Measurements from ENCODE around the gene FOLR1.
"Not testable (repeated sequence)": the region's sequence is repeated elsewhere in the genome, so short reads cannot be mapped to it uniquely, and the experiment has no call there.

Gene FOLR1

DNA sequence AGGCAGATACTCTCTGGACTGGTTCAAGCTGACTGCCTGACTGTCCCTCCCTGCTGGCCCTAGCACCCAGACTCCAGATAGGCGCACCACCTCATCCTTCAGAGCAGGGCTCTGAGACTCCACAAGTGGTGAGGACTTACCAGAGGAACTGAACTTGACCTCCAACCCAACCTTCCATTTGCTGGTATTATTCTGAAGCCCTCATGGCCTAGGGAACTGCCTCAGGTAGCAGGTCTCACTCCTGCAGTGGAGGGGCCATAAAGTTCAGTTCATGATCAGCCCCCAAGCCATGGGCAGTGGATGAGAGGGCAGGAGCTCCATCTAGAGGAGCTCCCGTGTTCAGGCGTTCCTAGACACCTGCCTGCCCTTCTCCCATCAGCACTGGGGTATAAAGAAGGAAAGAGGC, 10.4 kb upstream of the FOLR1 start:
- DNase-seq (ENCODE audit: low read depth): not testable (repeated sequence)

DNA sequence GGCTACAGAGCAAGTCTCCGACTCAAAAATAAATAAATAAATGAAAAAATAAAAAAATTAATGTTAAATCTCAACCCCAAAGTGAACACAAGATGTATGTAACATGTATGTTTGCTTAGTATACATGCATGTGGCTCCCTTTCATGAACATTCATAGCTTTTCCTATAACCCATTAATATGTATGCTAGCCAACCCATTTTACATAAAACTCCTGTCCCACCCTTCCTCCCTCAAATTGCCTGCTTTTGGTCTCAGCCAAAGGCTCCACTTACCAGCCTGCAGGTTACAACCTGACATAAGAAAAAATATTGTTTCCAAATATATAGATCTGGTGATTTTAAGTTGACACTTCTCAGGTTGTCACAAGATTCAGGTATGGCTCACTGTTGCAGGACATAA, 3.7 kb upstream of the FOLR1 start:
- no peak for DNase-seq (ENCODE audit: low read depth)

DNA sequence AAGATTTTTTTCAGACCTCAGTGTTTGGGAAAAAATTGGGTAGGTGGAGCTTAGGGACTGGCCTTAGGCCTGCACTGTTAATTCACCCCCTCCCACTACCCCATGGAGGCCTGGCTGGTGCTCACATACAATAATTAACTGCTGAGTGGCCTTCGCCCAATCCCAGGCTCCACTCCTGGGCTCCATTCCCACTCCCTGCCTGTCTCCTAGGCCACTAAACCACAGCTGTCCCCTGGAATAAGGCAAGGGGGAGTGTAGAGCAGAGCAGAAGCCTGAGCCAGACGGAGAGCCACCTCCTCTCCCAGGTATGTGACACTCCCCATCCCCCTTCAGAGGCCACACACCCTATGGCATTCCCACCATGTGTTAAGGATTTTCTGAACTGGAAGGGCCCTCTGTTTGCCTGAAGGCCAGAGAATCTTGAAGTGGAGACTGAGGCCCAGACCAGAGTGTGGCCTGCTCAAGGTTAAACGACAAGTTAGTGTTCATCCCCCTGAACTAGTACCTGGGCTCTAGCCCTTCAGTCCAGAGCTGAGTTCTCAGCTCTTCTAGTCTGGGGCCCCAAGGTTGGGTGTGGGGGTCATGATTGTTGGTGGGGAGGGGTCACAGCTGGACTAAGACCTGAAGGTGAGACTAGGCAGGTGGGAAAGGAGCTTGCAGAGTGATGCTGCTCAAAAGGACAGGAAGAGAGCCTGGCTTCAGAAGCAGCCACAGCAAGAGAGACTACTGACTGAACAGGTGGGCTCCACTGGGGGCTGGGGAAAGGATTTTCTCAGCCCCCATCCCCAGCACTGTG, 2.3 kb upstream of the FOLR1 start:
- DNase-seq (ENCODE audit: low read depth): no peak

GRCh38 chr11:72190631-72191071, 1.3 kb upstream of the FOLR1 start:
- no peak for DNase-seq (ENCODE audit: low read depth)

- no peak for DNase-seq (ENCODE audit: low read depth)
These were observed 3.8 kb downstream of the FOLR1 start for GRCh38 chr11:72195518-72196270.

GRCh38 chr11:72201445-72201844, 9.5 kb downstream of the FOLR1 start:
- not testable (repeated sequence) for DNase-seq (ENCODE audit: low read depth)

DNA sequence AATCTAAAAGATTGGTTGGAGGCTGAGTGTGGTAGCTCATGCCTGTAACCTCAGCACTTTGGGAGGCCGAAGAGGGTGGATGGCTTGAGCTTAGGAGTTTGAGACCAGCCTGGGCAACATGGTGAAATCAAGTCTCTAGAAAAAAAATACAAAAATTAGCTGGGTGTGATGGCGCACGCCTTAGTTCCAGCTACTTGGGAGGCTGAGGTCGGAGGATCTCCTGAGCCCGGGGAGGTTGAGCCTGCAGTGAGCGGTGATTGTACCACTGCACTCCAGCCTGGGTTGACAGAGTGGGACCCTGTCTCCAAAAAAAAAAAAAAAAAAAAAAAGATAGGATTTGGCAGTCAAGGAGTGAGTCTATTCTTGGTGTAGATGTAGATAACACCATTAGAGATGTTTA, 10.6 kb downstream of the FOLR1 start:
- DNase-seq (ENCODE audit: low read depth): no peak

- DNase-seq (ENCODE audit: low read depth): no peak
These were observed 11.2 kb downstream of the FOLR1 start for GRCh38 chr11:72203163-72203562.

- DNase-seq (ENCODE audit: low read depth): no peak
These were observed 12.9 kb downstream of the FOLR1 start for GRCh38 chr11:72204886-72205285.

DNA sequence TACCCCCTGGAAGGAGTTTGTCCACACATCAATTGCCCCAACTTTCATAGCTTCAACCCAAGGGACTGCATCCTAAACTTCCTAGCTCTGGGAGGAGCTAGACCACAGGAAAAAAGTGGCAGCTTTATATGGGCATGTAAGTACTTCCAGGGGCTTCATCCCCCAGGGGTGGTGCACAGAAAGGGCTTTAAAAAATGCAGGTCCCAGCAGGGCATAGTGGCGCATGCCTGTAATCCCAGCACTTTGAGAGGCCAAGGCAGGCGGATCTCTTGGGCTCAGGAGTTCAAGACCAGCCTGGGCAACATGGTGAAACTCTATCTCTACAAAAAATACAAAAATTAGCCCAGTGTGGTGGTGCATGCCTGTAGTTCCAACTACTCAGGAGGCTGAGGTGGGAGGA, 14.9 kb downstream of the FOLR1 start:
- DNase-seq (ENCODE audit: low read depth): not testable (repeated sequence)

- DNase-seq (ENCODE audit: low read depth): no peak
These were observed 16.3 kb downstream of the FOLR1 start for GRCh38 chr11:72208281-72208680.

DNA sequence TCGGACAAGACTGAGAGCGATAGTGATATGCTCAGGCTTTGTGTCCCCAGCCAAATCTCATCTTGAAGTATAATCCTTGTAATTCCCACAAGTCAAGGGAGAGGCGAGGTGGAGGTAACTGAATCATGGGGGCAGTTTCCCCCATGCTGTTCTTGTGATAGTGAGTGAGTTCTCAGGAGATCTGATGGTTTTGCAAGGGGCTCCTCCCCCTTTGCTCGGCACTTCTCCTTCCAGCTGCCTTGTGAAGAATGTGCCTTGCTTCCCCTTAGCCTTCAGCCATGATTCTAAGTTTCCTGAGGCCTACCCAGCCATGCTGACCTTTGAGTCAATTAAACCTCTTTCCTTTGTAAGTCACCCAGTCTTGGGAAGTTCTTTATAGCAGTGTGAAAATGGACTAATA, 17.2 kb downstream of the FOLR1 start:
- DNase-seq (ENCODE audit: low read depth): no peak

DNA sequence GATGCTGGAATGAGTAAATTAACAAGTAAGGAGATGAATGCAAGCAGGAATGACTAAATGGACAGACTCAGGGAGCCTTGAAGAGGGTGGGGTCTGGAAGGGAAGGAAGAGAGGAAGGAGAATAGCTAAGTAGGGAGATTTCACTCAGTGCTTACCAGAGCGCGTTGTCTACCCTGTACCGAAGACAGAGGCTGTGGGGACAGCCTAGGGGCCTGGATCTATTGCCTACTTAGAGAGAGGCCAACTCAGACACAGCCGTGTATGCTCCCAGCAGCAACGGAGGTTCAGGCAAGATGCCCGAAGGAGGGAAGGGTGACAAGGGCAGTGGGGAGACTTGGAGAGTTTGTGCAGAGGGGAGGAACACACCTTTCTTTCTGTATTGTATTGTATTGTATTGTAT, 24.7 kb downstream of the FOLR1 start, which contains the start of gene FOLR2:
Gene FOLR2 (plus strand): TSS at position 157 of the 400 bp plus-strand sequence. CDS start 1,791 bp downstream, outside the sequence.
- no peak for DNase-seq (ENCODE audit: low read depth)

DNA sequence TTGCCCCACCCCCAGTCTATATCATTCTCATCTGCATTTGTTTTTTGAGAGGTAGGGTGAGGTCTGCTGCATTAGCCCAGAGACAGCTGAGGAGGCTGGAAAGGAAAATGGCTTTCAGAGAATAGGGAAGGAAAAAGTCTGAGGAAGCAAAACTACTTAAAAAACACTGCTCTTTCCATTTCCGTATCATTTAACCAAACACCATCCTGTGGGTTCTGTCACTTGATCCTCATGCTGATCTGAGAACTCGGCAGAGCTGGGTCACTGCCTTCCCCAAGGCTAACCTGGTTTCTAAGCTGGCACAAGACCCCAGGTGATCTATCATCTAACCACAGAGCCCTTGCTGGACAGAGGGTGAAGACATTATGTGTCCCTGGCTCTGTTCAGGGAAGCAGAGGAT, 25.9 kb downstream of the FOLR1 start:
- DNase-seq (ENCODE audit: low read depth): no peak

DNA sequence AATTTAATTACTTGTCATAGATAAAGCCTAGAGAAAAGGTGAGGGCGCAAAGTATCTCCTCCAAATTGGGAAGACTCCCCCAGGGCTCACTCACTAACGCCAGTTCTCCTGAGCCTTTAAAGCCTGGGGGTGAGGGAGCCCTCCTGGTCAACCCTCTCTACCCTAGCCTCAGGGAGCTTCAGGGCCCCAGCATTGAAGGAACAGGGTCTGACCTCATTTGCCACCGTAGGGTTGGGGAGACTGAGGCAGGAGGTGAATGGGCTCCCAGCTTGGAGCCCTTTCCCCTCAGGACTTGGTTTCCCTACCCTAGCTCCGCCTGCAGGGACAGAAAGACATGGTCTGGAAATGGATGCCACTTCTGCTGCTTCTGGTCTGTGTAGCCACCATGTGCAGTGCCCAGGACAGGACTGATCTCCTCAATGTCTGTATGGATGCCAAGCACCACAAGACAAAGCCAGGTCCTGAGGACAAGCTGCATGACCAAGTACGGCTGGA, 26.4 kb downstream of the FOLR1 start:
- no peak for DNase-seq (ENCODE audit: low read depth)

DNA sequence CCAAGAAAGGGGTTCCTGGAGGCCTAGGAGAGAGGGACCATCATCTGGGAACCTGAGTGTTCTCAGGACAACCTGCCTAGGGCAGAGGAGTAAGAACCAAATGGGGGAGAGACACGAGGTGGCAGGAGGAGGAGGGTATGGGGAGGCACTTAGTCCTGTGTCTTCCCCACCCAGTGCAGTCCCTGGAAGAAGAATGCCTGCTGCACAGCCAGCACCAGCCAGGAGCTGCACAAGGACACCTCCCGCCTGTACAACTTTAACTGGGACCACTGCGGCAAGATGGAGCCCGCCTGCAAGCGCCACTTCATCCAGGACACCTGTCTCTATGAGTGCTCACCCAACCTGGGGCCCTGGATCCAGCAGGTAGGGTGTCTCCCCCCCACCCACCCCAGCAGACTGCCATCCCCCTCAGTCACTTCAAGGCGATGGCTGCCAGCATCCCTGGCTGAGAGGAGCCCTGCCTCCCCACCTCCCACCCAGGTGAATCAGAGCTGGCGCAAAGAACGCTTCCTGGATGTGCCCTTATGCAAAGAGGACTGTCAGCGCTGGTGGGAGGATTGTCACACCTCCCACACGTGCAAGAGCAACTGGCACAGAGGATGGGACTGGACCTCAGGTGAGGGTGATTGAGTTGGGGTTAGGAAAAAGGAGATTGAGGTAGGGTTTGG, 28.9 kb downstream of the FOLR1 start:
- no peak for DNase-seq (ENCODE audit: low read depth)

DNA sequence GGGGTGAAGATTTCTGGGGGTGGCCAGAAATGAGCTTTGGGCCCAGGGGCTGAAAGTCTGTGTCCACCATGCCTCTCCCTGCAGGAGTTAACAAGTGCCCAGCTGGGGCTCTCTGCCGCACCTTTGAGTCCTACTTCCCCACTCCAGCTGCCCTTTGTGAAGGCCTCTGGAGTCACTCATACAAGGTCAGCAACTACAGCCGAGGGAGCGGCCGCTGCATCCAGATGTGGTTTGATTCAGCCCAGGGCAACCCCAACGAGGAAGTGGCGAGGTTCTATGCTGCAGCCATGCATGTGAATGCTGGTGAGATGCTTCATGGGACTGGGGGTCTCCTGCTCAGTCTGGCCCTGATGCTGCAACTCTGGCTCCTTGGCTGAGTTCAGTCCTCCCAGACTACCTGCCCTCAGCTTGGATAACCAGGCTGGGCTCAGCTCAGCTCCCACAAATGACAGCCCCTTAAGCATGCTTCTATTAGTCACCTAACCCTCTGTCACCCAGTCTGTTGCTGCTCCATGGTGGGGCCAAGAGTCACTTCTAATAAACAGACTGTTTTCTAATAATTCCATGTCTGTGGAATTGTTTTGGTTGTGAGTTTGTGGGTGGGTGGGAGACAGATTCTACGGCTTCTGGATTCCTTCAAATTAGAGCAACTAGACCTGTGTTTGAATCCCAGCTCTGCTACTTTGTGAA, 29.6 kb downstream of the FOLR1 start:
- DNase-seq (ENCODE audit: low read depth): no peak

- DNase-seq (ENCODE audit: low read depth): no peak
These were observed 30.4 kb downstream of the FOLR1 start for GRCh38 chr11:72222106-72222891.

DNA sequence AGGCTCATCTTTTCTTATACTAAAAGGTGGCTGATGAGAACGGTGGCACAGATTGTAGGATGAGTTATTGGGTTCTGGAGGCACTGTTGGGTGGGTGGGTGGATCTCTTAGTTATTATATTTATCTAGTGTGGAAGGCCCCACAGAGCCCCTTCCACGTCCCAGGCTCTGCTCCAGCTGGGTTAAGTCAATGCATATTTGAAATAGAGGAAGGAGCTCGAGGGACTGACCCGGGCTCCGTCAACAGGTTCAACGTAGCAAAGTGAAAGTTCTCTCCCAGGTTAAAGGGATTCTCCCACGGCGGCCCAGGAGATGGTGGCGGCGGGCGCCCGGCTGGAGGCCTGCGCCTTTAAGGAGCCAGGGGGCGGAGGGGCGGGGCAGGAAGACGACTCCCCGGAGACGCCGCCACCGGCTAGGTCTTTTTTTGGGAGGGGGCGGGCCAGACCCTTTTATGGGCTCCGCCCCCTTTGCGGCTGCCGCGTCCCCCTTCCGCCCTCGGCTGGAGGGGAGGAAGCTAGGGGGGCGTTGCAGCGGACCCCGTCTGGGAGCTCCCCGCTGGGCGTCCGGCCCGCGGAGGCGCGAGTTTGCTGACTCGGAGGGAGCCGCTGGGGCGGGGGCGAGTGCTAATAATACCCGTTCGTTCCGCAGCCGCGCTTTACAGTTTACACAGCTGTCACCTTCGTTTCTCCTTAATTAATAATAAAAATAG, 31.1 kb downstream of the FOLR1 start:
- peak; percentile 88 for DNase-seq (ENCODE audit: low read depth)

All from iris pigment epithelial cell (primary cell).